Fibroblast of lung (primary cell): ENCODE data around the gene PALLD. TPM values are rescaled to one million over a fixed set of nuclear protein-coding genes. Genes with fewer than 3 reads are reported as not detected.

Experiments used
- DNase-seq, 2 donors: peaks; one replicate each; pipeline versions ENCODE4 v3.0.0 to v3.0.0-alpha.2; 2010; ENCODE audit warnings: low read depth in 2 of 2
- H2AFZ ChIP-seq: 2 replicates; pipeline ENCODE4 v1.5.1; 2012; ENCODE audit warnings: low read length, control low read depth, inconsistent platforms
- H3K27ac ChIP-seq: 2 replicates; pipeline ENCODE4 v1.5.1; 2011; ENCODE audit warnings: low read length, control low read depth; ENCODE audit not compliant: insufficient read depth
- H3K27me3 ChIP-seq: 2 replicates; pipeline ENCODE4 v1.5.1; 2011; ENCODE audit warnings: mild to moderate bottlenecking, low read length; ENCODE audit not compliant: control insufficient read depth, insufficient read depth
- H3K36me3 ChIP-seq: 2 replicates; pipeline ENCODE4 v1.5.1; 2011; ENCODE audit warnings: low read length; ENCODE audit not compliant: control insufficient read depth, insufficient read depth
- H3K4me1 ChIP-seq: 2 replicates; pipeline ENCODE4 v1.5.1; 2011; ENCODE audit warnings: low read length; ENCODE audit not compliant: control insufficient read depth, insufficient read depth; ENCODE audit errors: extremely low read depth
- H3K4me2 ChIP-seq: 2 replicates; pipeline ENCODE4 v1.5.1; 2011; ENCODE audit warnings: low read length, control low read depth; ENCODE audit not compliant: insufficient read depth; ENCODE audit errors: extremely low read depth
- H3K4me3 ChIP-seq, 4 experiments: fragments of 200-600 bp in 1 of 4; sonication (generic) in 1 of 4; replicated peaks in 1 of 4; 2 replicates each; pipeline ENCODE4 v1.5.1; 2011 to 2016; ENCODE audit warnings: low read length in 4 of 4, low read depth in 3 of 4, mild to moderate bottlenecking in 3 of 4, control low read depth in 2 of 4, inconsistent platforms in 1 of 4, mixed read lengths in 1 of 4; ENCODE audit not compliant: insufficient read depth in 1 of 4; ENCODE audit errors: control extremely low read depth in 1 of 4
- H3K79me2 ChIP-seq: 2 replicates; pipeline ENCODE4 v1.5.1; 2012; ENCODE audit warnings: mild to moderate bottlenecking, low read length, inconsistent platforms; ENCODE audit not compliant: control insufficient read depth, insufficient read depth
- H3K9ac ChIP-seq: 2 replicates; pipeline ENCODE4 v1.5.1; 2011; ENCODE audit warnings: mild to moderate bottlenecking, low read length, control low read depth; ENCODE audit not compliant: insufficient read depth
- H3K9me3 ChIP-seq: 2 replicates; pipeline ENCODE4 v1.5.1; 2012; ENCODE audit warnings: low read depth, low read length; ENCODE audit not compliant: control insufficient read depth, insufficient read depth
- H4K20me1 ChIP-seq: 2 replicates; pipeline ENCODE4 v1.5.1; 2011; ENCODE audit warnings: low read length; ENCODE audit not compliant: control insufficient read depth, insufficient read depth; ENCODE audit errors: extremely low read depth
- EZH2 ChIP-seq: IDR thresholded peaks from 2 replicates; pipeline ENCODE4 v1.5.1; 2012; ENCODE audit warnings: low read length, control low read depth, mild to moderate bottlenecking; ENCODE audit errors: missing control alignments
- polyA plus RNA-seq, 2 donors: library from polyadenylated mRNA; depleted of rRNA in 1 of 2; stranded (reverse) in 1 of 2; unstranded in 1 of 2; fragments of >200 nt; gene quantifications; 2 replicates each; pipeline ENCODE4 v1.2.1, GENCODE V29; 2011 to 2012; ENCODE audit warnings: missing spikeins in 1 of 2
- total RNA-seq: library from RNA; depleted of rRNA; stranded (reverse); fragments of >200 nt; gene quantifications from 2 replicates; pipeline ENCODE4 v1.2.1, GENCODE V29; 2014
- TF ChIP-seq, protein P1 (sequence below), 2 donors: IDR thresholded peaks in 1 of 2; conservative IDR thresholded peaks in 1 of 2; 1 replicate in 1 of 2; 2 replicates in 1 of 2; pipeline ENCODE4 v1.5.1; 2011 to 2012; ENCODE audit warnings: low read length in 2 of 2, control low read depth in 1 of 2, inconsistent platforms in 1 of 2, low read depth in 1 of 2, mild to moderate bottlenecking in 1 of 2

Gene PALLD
- total and polyA plus RNA-seq, 2 donors (not counting 1 experiment from before 2014, with no cell fraction given), result 200 to 205 TPM

DNA sequence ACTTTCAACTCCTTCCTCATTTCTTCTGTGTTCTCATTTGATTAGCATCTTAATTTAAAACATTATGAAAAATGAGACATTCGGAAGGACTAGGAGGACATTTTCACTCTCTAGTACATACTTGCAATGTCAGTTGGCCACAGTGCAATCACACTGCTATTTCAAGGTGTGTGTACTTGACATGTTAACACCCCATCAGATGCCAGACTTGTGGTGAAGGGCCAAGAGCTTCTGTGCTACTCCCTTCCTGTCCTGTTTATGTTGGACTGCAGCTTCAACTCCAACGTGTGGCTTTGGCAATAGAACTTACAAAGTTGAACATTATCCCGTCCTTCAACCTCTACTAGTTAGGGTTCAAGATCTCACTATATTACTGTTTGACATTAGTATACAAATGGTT, 221.0 kb downstream of the PALLD start:
- H3K4me2 ChIP-seq, result peak overlapping the region; percentile 8

DNA sequence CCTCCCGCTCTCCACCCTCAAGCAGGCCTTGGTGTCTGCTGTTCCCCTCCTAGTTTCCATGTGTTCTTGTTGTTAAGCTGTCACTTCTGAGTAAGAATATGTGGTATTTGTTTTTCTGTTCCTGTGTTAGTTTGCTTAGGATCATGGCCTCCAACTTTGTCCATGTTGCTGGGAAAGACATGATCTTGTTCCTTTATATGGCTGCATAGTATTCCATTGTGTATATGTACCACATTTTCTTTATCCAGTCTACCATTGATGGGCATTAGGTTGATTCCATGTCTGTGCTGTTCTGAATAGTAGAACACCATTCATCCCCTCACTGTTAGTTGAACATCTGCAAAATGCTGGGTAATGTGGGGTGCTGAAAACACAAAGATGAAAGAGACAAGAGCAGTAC, 222.9 kb downstream of the PALLD start:
- Histone ChIP-seq H3K36me3 (no peaks in the 10 kb centered on the region), H3K9me3 (no peaks in the 10 kb centered on the region), H3K4me2 (no peak overlapping the region), H3K9ac (no peak overlapping the region), H3K4me1 (peaks cover 14% of the 10 kb centered on the region), H3K79me2 (no peaks in the 10 kb centered on the region), H2AFZ (no peak overlapping the region), H3K27me3 (no peaks in the 10 kb centered on the region), H4K20me1 (no peaks in the 10 kb centered on the region), H3K27ac (no peak overlapping the region), H3K4me3 (no peak overlapping the region)
- no peak for DNase-seq
- TF ChIP-seq, protein P1, sequence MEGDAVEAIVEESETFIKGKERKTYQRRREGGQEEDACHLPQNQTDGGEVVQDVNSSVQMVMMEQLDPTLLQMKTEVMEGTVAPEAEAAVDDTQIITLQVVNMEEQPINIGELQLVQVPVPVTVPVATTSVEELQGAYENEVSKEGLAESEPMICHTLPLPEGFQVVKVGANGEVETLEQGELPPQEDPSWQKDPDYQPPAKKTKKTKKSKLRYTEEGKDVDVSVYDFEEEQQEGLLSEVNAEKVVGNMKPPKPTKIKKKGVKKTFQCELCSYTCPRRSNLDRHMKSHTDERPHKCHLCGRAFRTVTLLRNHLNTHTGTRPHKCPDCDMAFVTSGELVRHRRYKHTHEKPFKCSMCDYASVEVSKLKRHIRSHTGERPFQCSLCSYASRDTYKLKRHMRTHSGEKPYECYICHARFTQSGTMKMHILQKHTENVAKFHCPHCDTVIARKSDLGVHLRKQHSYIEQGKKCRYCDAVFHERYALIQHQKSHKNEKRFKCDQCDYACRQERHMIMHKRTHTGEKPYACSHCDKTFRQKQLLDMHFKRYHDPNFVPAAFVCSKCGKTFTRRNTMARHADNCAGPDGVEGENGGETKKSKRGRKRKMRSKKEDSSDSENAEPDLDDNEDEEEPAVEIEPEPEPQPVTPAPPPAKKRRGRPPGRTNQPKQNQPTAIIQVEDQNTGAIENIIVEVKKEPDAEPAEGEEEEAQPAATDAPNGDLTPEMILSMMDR (conservative IDR thresholded peaks at IDR 0.05 in 1 of 2, IDR thresholded peaks at IDR 0.05 in 1 of 2; ENCODE audit: low read depth in 1 of 2, low read length in 2 of 2), result no peak
- no peak for TF ChIP-seq EZH2

More for the DNA sequence above, 221.0 kb downstream of the PALLD start:
- Histone ChIP-seq H3K4me1 (peaks cover 9% of the 10 kb centered on the region), H3K9me3 (no peaks in the 10 kb centered on the region), H3K79me2 (no peaks in the 10 kb centered on the region), H4K20me1 (no peaks in the 10 kb centered on the region), H3K4me3 (no peak overlapping the region), H3K9ac (no peak overlapping the region), H2AFZ (peak overlapping the region; percentile 50), H3K27ac (no peak overlapping the region), H3K27me3 (no peaks in the 10 kb centered on the region), H3K36me3 (no peaks in the 10 kb centered on the region)
- TF ChIP-seq, protein P1 (conservative IDR thresholded peaks at IDR 0.05 in 1 of 2, IDR thresholded peaks at IDR 0.05 in 1 of 2; ENCODE audit: low read depth in 1 of 2, low read length in 2 of 2), result no peak
- DNase-seq, result peak; percentile 58 to 91

DNA sequence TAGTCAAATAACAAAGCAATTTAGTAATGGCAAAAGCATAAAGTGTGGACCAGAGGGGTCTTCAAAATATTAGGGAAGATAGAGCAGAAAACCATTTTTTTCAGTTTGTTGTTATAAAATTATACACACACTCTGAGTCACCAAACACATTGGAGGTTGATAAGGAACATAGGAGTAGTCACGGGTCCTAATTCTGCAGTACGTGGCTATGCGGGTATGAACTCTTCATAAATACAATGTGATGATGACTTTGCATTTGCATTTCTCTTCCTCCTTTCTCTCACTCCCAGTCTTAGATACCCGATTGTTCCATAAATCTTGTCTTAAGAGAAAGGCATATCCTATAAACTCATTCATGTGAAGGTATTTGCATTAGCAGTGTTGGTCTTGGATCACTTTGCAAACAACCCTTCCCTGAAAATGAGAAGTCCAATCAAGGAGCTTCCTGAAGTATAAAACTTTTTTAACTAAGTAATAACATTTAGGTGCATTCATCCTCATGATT, 223.6 kb downstream of the PALLD start:
- Histone ChIP-seq H4K20me1 (no peaks in the 10 kb centered on the region), H3K4me2 (no peak overlapping the region), H3K4me1 (peaks cover 14% of the 10 kb centered on the region), H3K27ac (no peak overlapping the region), H3K27me3 (no peaks in the 10 kb centered on the region), H3K36me3 (no peaks in the 10 kb centered on the region), H2AFZ (no peak overlapping the region), H3K9me3 (no peaks in the 10 kb centered on the region), H3K79me2 (no peaks in the 10 kb centered on the region), H3K9ac (no peak overlapping the region), H3K4me3 (no peak overlapping the region)
- no peak for DNase-seq
- no peak for TF ChIP-seq EZH2
- TF ChIP-seq, protein P1 (conservative IDR thresholded peaks at IDR 0.05 in 1 of 2, IDR thresholded peaks at IDR 0.05 in 1 of 2; ENCODE audit: low read depth in 1 of 2, low read length in 2 of 2), result no peak
